HG03342 (cell line): ENCODE measurements around the gene APAF1.

ENCODE experiments used
- ATAC-seq: cut with Tn5 transposase; IDR thresholded peaks from one replicate; pipeline ENCODE4 v1.9.1; 2021; ENCODE audit warnings: mild to moderate bottlenecking, moderate library complexity; ENCODE audit not compliant: unreplicated experiment

The APAF1 gene

GRCh38 chr12:98725476-98726247 is 80.6 kb downstream of the APAF1 start:
- peak; percentile 87 for ATAC-seq

- ATAC-seq, result no peak
These were observed 82.1 kb downstream of the APAF1 start for GRCh38 chr12:98727196-98727595.

GRCh38 chr12:98730412-98730811 is 85.3 kb downstream of the APAF1 start:
- no peak for ATAC-seq

- no peak for ATAC-seq
These were observed 88.7 kb downstream of the APAF1 start for GRCh38 chr12:98733667-98734350.

- ATAC-seq, result no peak
These were observed 90.7 kb downstream of the APAF1 start for GRCh38 chr12:98735821-98736220.

GRCh38 chr12:98736352-98737321 is 91.5 kb downstream of the APAF1 start:
- no peak for ATAC-seq

- no peak for ATAC-seq
These were observed 92.2 kb downstream of the APAF1 start for GRCh38 chr12:98737322-98737712.

GRCh38 chr12:98738002-98738401 is 92.9 kb downstream of the APAF1 start:
- no peak for ATAC-seq

- ATAC-seq, result no peak
These were observed 93.4 kb downstream of the APAF1 start for GRCh38 chr12:98738539-98738938.

GRCh38 chr12:98740751-98741150 is 95.7 kb downstream of the APAF1 start:
- ATAC-seq, result no peak

- no peak for ATAC-seq
These were observed 96.1 kb downstream of the APAF1 start for GRCh38 chr12:98741196-98741555.

- ATAC-seq, result no peak
These were observed 96.6 kb downstream of the APAF1 start for GRCh38 chr12:98741556-98742265.

- peak; percentile 57 for ATAC-seq
These were observed 98.4 kb downstream of the APAF1 start for GRCh38 chr12:98743362-98743953.

- ATAC-seq, result no peak
These were observed 99.6 kb downstream of the APAF1 start for GRCh38 chr12:98744680-98745079.

GRCh38 chr12:98745578-98746391 is 100.7 kb downstream of the APAF1 start:
- ATAC-seq, result no peak

GRCh38 chr12:98748463-98748862 is 103.4 kb downstream of the APAF1 start:
- no peak for ATAC-seq

GRCh38 chr12:98750511-98750910 is 105.4 kb downstream of the APAF1 start:
- ATAC-seq, result no peak

- ATAC-seq, result no peak
These were observed 106.6 kb downstream of the APAF1 start for GRCh38 chr12:98751580-98752115.

- no peak for ATAC-seq
These were observed 107.6 kb downstream of the APAF1 start for GRCh38 chr12:98752726-98753125.
